Right lobe of liver (tissue), 4 donors: Measurements from ENCODE around the gene SCN8A.

Source experiments
- POLR2A ChIP-seq: fragments of 450-650 bp; IDR thresholded peaks from one replicate; pipeline ENCODE4 v1.6.1; 2017; ENCODE audit warnings: antibody characterized with exemption, mild to moderate bottlenecking
- TF ChIP-seq, protein P1 (sequence below), 4 donors: fragments of 200-600 bp in 3 of 4; fragments of 450-650 bp in 1 of 4; IDR thresholded peaks; one replicate each; pipeline versions ENCODE4 v1.5.1 to v1.8.0; 2016 to 2022; ENCODE audit warnings: antibody characterized with exemption in 4 of 4, mild to moderate bottlenecking in 2 of 4
- donor health status: DM: no; HTN: no; CAD: no.
- donor health status: DM: no; HTN: no; CAD: no.
- donor health status: DM: no; HTN: yes; CAD: no.

DNA sequence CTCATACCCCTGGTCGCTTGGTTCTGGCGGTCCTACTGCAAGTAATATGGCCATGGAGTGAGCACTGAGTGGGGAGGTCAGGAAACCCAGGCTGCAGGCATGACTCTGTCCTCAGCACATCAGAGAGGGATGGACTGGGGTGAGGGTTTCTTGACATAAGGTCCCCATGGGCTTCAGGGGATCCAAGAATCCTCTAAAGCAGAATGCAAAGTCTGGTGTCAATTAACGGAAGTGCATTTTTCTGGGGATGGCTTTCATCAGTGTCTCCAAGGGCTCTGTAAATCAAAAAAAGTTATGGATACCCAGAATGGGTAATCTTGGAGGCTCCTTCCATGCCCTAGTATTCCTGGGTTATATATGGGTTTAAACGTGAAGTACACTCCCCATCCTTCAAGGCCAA lies 253.8 kb downstream of the SCN8A start:
- TF ChIP-seq, protein P1, sequence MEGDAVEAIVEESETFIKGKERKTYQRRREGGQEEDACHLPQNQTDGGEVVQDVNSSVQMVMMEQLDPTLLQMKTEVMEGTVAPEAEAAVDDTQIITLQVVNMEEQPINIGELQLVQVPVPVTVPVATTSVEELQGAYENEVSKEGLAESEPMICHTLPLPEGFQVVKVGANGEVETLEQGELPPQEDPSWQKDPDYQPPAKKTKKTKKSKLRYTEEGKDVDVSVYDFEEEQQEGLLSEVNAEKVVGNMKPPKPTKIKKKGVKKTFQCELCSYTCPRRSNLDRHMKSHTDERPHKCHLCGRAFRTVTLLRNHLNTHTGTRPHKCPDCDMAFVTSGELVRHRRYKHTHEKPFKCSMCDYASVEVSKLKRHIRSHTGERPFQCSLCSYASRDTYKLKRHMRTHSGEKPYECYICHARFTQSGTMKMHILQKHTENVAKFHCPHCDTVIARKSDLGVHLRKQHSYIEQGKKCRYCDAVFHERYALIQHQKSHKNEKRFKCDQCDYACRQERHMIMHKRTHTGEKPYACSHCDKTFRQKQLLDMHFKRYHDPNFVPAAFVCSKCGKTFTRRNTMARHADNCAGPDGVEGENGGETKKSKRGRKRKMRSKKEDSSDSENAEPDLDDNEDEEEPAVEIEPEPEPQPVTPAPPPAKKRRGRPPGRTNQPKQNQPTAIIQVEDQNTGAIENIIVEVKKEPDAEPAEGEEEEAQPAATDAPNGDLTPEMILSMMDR (IDR thresholded peaks at IDR 0.05), result no peak
- TF ChIP-seq POLR2A, result no peak
